Panc1 (cell line): Measurements from ENCODE around the gene SBK2.

Source experiments
- CTCF ChIP-seq: fragments of 450-650 bp; IDR thresholded peaks from 2 replicates; pipeline ENCODE4 v1.5.1; 2017; ENCODE audit warnings: mild to moderate bottlenecking
- SIN3A ChIP-seq: IDR thresholded peaks from 2 replicates; pipeline ENCODE4 v1.6.1; 2012; ENCODE audit warnings: low read depth, mild to moderate bottlenecking, low read length, moderate library complexity, borderline replicate concordance; ENCODE audit not compliant: insufficient read depth

- TF ChIP-seq CTCF (no peak), SIN3A (no peak)
Observed at GRCh38 chr19:55528030-55528803, 8.7 kb downstream of the SBK2 start.
